ENCODE measurements around the gene ZNF329.
A peak's percentile ranks its signal among the peaks of the same experiment; 100 is the strongest.
"Not testable (repeated sequence)": the region's sequence is repeated elsewhere in the genome, so short reads cannot be mapped to it uniquely, and the experiment has no call there.

The ZNF329 gene

DNA sequence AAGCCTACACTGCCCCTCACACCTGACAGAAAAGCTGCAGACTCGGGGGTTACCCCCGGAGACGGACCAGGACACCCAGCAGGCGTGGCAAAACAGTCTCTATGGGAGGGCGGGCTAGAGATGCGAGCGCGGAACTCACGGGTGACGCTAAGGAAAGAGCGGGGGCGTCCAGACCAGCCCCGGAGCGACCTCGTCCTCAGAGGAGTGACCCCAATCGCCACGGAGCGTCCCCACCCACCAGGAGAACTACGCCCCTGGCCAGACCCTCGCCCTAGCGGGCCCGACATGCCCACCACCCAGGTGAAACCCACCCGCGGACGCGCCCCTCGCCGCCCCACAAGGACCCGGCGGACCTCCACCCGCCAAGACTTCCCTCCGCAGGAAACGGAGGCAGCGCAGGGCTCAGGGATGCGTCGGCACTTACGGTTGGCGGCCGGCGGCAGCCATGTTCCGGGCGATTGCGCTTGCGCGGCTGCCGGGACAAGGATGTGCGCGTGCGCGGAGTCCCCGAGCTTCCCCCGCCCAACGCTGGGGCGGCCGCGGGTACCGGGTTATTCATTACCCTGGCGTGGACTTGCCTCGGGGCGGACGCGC is at the start of gene ZNF329:
ZNF329 (minus strand) TSS at position 462 of the 594 bp plus-strand sequence. CDS start 21,286 bp downstream, outside the sequence.
- DNase-seq = peak; percentile 88 to 93

GRCh38 chr19:58196901-58197616 is 46.5 kb upstream of the ZNF329 start:
- DNase-seq = peak in 1 of 2 donors; percentile 24

DNA sequence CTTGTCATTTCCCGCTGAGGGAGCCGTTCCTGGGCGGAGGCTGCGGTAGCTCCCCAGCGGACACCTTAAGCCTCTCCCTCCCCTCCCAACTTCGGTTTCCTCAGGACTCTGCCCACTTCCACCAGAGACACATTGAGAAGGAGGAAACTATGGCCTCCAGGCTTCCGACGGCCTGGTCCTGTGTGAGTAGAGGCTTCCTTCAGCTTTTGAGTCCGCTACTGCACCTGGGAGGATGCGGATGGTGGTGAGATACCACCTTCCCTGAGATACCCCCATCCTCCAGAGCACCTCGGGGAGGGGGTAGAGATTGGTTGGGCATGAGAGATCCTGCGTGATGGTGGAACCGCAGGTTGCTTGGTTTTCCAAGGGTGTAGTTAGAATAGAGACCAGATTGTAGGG is 33.2 kb upstream of the ZNF329 start:
- DNase-seq = no peak

- peak; percentile 93 to 95 for DNase-seq
Observed at GRCh38 chr19:58182989-58183816, 32.6 kb upstream of the ZNF329 start, which contains the start of gene ZNF274. ZNF274 (plus strand) TSS chr19:58183061; CDS start chr19:58183966, 905 bp downstream.

- DNase-seq = peak in 1 of 2 donors; percentile 92
Observed at GRCh38 chr19:58182577-58182988, 32.0 kb upstream of the ZNF329 start.

- peak; percentile 54 to 69 for DNase-seq
Observed at GRCh38 chr19:58181902-58182576, 31.4 kb upstream of the ZNF329 start.

DNA sequence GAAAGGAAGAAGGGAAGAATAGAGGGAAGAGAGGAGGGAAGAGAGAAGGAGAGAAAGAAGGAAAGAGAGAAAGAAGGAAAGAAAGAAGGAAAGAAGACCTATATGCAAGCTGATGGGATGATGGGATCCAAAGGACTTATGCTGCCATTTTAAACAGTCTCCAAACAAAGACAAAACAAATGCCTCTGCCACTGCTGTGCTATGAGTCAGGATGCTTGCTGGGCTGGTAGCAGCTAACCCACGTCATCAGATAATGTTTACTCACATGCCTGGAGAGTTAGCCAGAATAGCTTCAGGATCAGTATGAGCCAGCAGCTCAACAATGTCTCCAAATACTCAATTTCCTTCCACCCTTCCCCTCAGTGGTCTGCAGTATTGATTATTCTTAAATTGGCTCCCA is 20.3 kb upstream of the ZNF329 start:
- DNase-seq = no peak

GRCh38 chr19:58166708-58167280 is 16.2 kb upstream of the ZNF329 start:
- no peak for DNase-seq

DNA sequence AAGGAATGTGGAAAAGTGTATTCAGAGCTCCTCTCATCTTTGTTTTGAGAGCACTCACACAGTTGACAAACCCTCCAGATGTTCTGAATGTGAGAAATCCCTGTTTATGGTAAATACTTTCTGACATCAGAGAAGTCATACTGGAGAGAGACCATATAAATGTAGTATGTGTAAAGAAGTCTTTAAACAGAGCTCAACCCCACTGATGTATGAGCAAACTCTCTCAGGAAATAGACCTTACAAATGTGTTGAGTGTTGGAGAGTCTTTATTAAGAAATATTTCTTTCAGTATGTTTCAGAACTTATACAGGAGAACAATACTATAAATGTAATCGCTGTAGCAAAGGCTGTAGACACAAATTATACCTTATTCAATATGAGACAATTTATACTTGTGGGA is 15.7 kb upstream of the ZNF329 start:
- DNase-seq = no peak

DNA sequence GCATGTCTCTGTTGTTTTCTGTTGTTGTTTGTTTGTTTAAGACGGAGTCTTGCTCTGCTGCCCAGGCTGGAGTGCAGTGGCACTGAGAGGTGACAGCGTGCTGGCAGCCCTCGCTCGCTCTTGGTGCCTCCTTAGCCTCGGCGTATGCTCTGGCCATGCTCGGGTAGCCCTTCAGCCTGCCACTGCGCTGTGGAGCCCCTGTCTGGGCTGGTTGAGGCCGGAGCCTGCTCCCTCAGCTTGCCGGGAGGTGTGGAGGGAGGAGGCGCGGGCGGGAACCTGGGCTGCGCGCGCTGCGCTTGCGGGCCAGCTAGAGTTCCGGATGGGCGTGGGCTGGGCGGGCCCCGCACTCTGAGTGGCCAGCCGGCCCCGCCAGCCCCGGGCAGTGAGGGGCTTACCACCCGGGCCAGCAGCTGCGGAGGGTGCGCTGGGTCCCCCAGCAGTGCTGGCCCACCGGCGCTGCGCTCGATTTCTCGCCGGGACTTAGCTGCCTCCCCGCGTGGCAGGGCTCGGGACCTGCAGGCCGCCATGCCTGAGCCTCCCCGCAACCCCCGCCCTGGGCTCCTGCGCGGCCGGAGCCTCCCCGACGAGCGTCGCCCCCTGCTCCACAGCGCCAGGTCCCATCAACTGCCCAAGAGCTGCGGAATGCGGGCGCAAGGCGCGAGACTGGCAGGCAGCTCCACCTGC is 6.6 kb upstream of the ZNF329 start:
- no peak for DNase-seq

- DNase-seq = peak; percentile 93 to 97
Observed at GRCh38 chr19:58154679-58155648, 4.4 kb upstream of the ZNF329 start.

GRCh38 chr19:58154287-58154678 is 3.7 kb upstream of the ZNF329 start:
- peak in 1 of 2 donors; percentile 1 for DNase-seq

DNA sequence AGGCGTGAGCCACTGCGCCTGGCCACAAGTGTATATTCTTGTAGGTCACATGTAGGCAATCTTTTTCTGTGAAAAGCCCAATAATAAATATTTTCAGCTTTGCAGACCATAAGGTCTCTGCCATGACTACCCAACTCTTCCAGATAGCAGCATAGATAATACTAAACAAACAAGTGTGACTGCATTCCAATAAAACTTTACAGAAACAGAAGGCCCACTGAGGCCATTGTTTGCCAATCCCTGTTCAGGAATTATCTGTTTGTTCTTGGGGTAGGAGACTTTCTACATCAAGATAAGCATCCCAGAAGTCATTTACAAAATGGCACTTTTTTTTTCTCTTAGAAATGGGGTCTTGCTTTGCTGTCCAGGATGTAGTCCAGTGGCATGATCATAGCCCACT is 2.8 kb upstream of the ZNF329 start:
- no peak for DNase-seq

- DNase-seq = not testable (repeated sequence)
Observed at GRCh38 chr19:58147475-58147874, 3.1 kb downstream of the ZNF329 start.

DNA sequence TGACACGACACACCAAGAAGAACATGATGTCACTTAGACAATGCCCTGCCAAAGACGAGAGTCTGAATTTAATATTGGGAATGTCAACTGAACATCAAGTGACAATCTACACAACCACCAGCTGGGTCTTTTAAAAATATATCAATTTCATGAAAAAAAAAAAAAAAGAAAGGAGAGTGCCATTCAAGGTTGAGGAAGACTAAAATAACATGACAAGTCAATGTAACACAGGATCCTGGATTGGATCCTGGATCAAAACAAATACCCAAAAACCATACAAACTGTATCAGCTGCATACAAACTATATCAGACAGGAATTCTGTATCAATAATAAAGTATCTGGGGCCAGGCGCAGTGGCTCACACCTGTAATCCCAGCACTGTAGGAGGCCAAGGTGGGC is 4.7 kb downstream of the ZNF329 start:
- no peak for DNase-seq

GRCh38 chr19:58134244-58134643 is 16.3 kb downstream of the ZNF329 start:
- DNase-seq = no peak

- DNase-seq = no peak
Observed at GRCh38 chr19:58129284-58129683, 21.3 kb downstream of the ZNF329 start.

- no peak for DNase-seq
Observed at GRCh38 chr19:58128041-58128685, 22.4 kb downstream of the ZNF329 start.

DNA sequence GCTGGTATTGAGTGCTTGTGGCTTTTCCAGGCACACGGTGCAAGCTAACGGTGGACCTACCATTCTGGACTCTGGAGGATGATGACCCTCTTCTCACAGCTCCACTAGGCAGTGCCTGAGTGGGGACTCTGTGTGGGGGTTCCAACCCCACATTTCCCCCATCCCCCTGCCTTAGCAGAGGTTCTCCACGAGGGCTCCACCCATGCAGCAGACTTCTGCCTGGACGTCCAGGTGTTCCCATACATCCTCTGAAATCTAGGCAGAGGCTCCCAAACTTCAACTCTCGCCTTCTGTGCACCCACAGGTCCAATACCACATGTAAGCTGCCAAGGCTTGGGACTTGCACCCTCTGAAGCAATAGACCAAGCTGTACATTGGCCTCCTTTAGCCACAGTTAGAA is 27.2 kb downstream of the ZNF329 start:
- DNase-seq = no peak

All from CD4-positive, alpha-beta T cell treated with Interferon alpha-2 for 1 hour (primary cell).